Gastrocnemius medialis (tissue), 4 donors: ENCODE results near the gene SNRNP25. TPM values are rescaled to one million over a fixed set of nuclear protein-coding genes. Genes with fewer than 3 reads are reported as not detected.

Experiments
- ATAC-seq, 2 donors: fragments of 150-250 bp; one replicate each; pipeline ENCODE4 v1.9.1; 2016
- DNase-seq, 2 donors: peaks; one replicate each; pipeline ENCODE4 v3.0.0-alpha.2; 2019
- H3K27ac ChIP-seq, 4 donors: fragments of 200-600 bp; sonication (generic); 1 replicate in 1 of 4; 2 replicates in 3 of 4; pipeline ENCODE4 v1.5.1; 2016 to 2018; ENCODE audit warnings: mild to moderate bottlenecking in 2 of 4, moderate library complexity in 1 of 4
- H3K27me3 ChIP-seq, 3 donors: fragments of 200-600 bp; sonication (generic) in 2 of 3; 1 replicate in 1 of 3; 2 replicates in 2 of 3; pipeline versions ENCODE4 v1.5.1 to v1.6.0; 2016 to 2019; ENCODE audit warnings: mild to moderate bottlenecking in 1 of 3, moderate library complexity in 1 of 3
- H3K36me3 ChIP-seq, 2 donors: fragments of 200-600 bp; sonication (generic) in 1 of 2; one replicate each; pipeline ENCODE4 v1.5.1; 2017 to 2018
- H3K4me1 ChIP-seq, 2 donors: fragments of 200-600 bp; sonication (generic) in 1 of 2; one replicate each; pipeline ENCODE4 v1.5.1; 2016 to 2017; ENCODE audit warnings: mild to moderate bottlenecking in 2 of 2
- H3K4me3 ChIP-seq, 4 donors: fragments of 200-600 bp; sonication (generic) in 3 of 4; 1 replicate in 1 of 4; 2 replicates in 3 of 4; pipeline ENCODE4 v1.5.1; 2016 to 2019; ENCODE audit warnings: mild to moderate bottlenecking in 2 of 4
- H3K9me3 ChIP-seq, 3 donors: fragments of 200-600 bp; sonication (generic) in 2 of 3; 1 replicate in 1 of 3; 2 replicates in 2 of 3; pipeline ENCODE4 v1.5.1; 2016 to 2019
- CTCF ChIP-seq, 5 experiments: fragments of 450-650 bp in 3 of 5; fragments of 200-600 bp in 2 of 5; sonication (generic) in 2 of 5; IDR thresholded peaks in 4 of 5; conservative IDR thresholded peaks in 1 of 5; 1 replicate in 4 of 5; 2 replicates in 1 of 5; pipeline ENCODE4 v1.5.1; 2016 to 2019; ENCODE audit warnings: antibody characterized with exemption in 5 of 5, mild to moderate bottlenecking in 3 of 5, moderate library complexity in 3 of 5
- POLR2A ChIP-seq, 2 donors: fragments of 450-650 bp; IDR thresholded peaks; one replicate each; pipeline ENCODE4 v1.6.1; 2017; ENCODE audit warnings: antibody characterized with exemption in 2 of 2, mild to moderate bottlenecking in 2 of 2, moderate library complexity in 2 of 2
- in situ Hi-C, 4 donors: fragments of 200-750 bp; cut with MboI; loops; one replicate each; pipeline versions ENCODE4 v1.15.0 to v1.8.0; 2017; ENCODE audit warnings: low sequenced_read_pairs in 4 of 4
- intact Hi-C: fragments of 100-400 bp; cut with DNase I; formaldehyde crosslinking; loops from one replicate; pipeline ENCODE4 v1.15.1; 2023; ENCODE audit warnings: low total_unique reads
- total RNA-seq, 4 donors: library from RNA; depleted of rRNA; stranded (reverse); fragments of >200 nt; gene quantifications; one replicate each; pipeline versions ENCODE4 v1.1.0 to v1.2.3, GENCODE V29; 2016

SNRNP25 gene
- total RNA-seq, 4 donors from 2014 or later: 42.8 to 77.6 (median 69.7) TPM

- no peaks in the 10 kb centered on the region for H3K27me3 ChIP-seq
- no peak overlapping the region for H3K4me3 ChIP-seq
- in situ Hi-C loops (no loop called here), intact Hi-C loops (no loop called here)
- no peak for ATAC-seq
- TF ChIP-seq CTCF (IDR thresholded peaks at IDR 0.05 in 4 of 5, conservative IDR thresholded peaks at IDR 0.05 in 1 of 5) (no peak), POLR2A (IDR thresholded peaks at IDR 0.05) (no peak)
- peaks cover 22 to 23% of the 10 kb centered on the region in 2 donors for H3K4me1 ChIP-seq
- no peaks in the 10 kb centered on the region for H3K9me3 ChIP-seq
- no peak for DNase-seq
- peak overlapping the region; percentile 64 to 68 (median 66) for H3K27ac ChIP-seq
- H3K36me3 ChIP-seq: peaks cover 0 to 50% of the 10 kb centered on the region in 2 donors
Measured at GRCh38 chr16:85407-85782, 31.8 kb downstream of the SNRNP25 start.

- ATAC-seq: no peak
- DNase-seq: no peak
- intact Hi-C loops: no loop called here
- no peak for TF ChIP-seq POLR2A (IDR thresholded peaks at IDR 0.05)
- no peak for TF ChIP-seq CTCF (IDR thresholded peaks at IDR 0.05 in 4 of 5, conservative IDR thresholded peaks at IDR 0.05 in 1 of 5)
- no peaks in the 10 kb centered on the region for H3K9me3 ChIP-seq
- peak overlapping the region; percentile 1 to 66 (median 64) for H3K27ac ChIP-seq
- H3K36me3 ChIP-seq: peaks cover 0 to 49% of the 10 kb centered on the region in 2 donors
- no peaks in the 10 kb centered on the region for H3K27me3 ChIP-seq
- no peak overlapping the region for H3K4me3 ChIP-seq
- in situ Hi-C loops: no loop called here
- peaks cover 24% of the 10 kb centered on the region in 2 donors for H3K4me1 ChIP-seq
Measured at GRCh38 chr16:85865-86264, 32.2 kb downstream of the SNRNP25 start.

GRCh38 chr16:86483-86952 lies 32.9 kb downstream of the SNRNP25 start:
- intact Hi-C loops: no loop called here
- Histone ChIP-seq H3K27ac (peak overlapping the region in 2 of 4 donors; percentile 1 to 64), H3K9me3 (no peaks in the 10 kb centered on the region), H3K36me3 (peaks cover 0 to 48% of the 10 kb centered on the region in 2 donors), H3K27me3 (no peaks in the 10 kb centered on the region), H3K4me3 (no peak overlapping the region), H3K4me1 (peaks cover 30% of the 10 kb centered on the region in 2 donors)
- ATAC-seq (no peak), DNase-seq (no peak)
- in situ Hi-C loops: no loop called here
- no peak for TF ChIP-seq CTCF (IDR thresholded peaks at IDR 0.05 in 4 of 5, conservative IDR thresholded peaks at IDR 0.05 in 1 of 5)
- TF ChIP-seq POLR2A (IDR thresholded peaks at IDR 0.05): no peak

- peaks cover 38% of the 10 kb centered on the region in 2 donors for H3K4me1 ChIP-seq
- in situ Hi-C loops: no loop called here
- no peak for ATAC-seq
- H3K9me3 ChIP-seq: no peaks in the 10 kb centered on the region
- H3K4me3 ChIP-seq: no peak overlapping the region
- H3K36me3 ChIP-seq: peaks cover 0 to 48% of the 10 kb centered on the region in 2 donors
- H3K27ac ChIP-seq: no peak overlapping the region
- no peaks in the 10 kb centered on the region for H3K27me3 ChIP-seq
- TF ChIP-seq POLR2A (IDR thresholded peaks at IDR 0.05): no peak
- no peak for TF ChIP-seq CTCF (IDR thresholded peaks at IDR 0.05 in 4 of 5, conservative IDR thresholded peaks at IDR 0.05 in 1 of 5)
- intact Hi-C loops: no loop called here
- no peak for DNase-seq
Measured at GRCh38 chr16:88613-89012, 35.0 kb downstream of the SNRNP25 start.
